Measurements from ENCODE around the gene SCFD2.

The SCFD2 gene

GRCh38 chr4:53026233-53026632 lies 339.6 kb downstream of the SCFD2 start:
- Histone ChIP-seq H3K9ac (ENCODE audit: low read length) (no peak overlapping the region), H3K9me3 (ENCODE audit: insufficient read depth, low read length) (no peaks in the 10 kb centered on the region), H3K4me1 (ENCODE audit: low read length) (no peaks in the 10 kb centered on the region), H3K27ac (ENCODE audit: low read length) (no peak overlapping the region), H3K79me2 (ENCODE audit: low read length) (no peaks in the 10 kb centered on the region), H3K4me3 (ENCODE audit: low read length) (no peak overlapping the region), H2AFZ (ENCODE audit: low read depth, low read length) (no peak overlapping the region), H3K36me3 (replicated peaks; ENCODE audit: low read depth, low read length) (no peaks in the 10 kb centered on the region), H4K20me1 (ENCODE audit: insufficient read depth, low read length) (no peaks in the 10 kb centered on the region), H3K27me3 (ENCODE audit: low read depth, low read length) (no peaks in the 10 kb centered on the region), H3K4me2 (ENCODE audit: low read length) (no peak overlapping the region)
- no peak for TF ChIP-seq EZH2phosphoT487 (IDR thresholded peaks at IDR 0.05; ENCODE audit: low read depth)

GRCh38 chr4:53023677-53024299 lies 342.1 kb downstream of the SCFD2 start:
- H3K4me3 ChIP-seq (ENCODE audit: low read length): no peak overlapping the region
- H3K4me1 ChIP-seq (ENCODE audit: low read length): no peaks in the 10 kb centered on the region
- H3K79me2 ChIP-seq (ENCODE audit: low read length): no peaks in the 10 kb centered on the region
- no peak overlapping the region for H3K4me2 ChIP-seq (ENCODE audit: low read length)
- H3K27me3 ChIP-seq (ENCODE audit: low read depth, low read length): no peaks in the 10 kb centered on the region
- no peaks in the 10 kb centered on the region for H4K20me1 ChIP-seq (ENCODE audit: insufficient read depth, low read length)
- H3K9me3 ChIP-seq (ENCODE audit: insufficient read depth, low read length): no peaks in the 10 kb centered on the region
- TF ChIP-seq EZH2phosphoT487 (IDR thresholded peaks at IDR 0.05; ENCODE audit: low read depth) (no peak), CTCF (IDR thresholded peaks at IDR 0.05; ENCODE audit: low read depth, low read length) (no peak)
- H3K27ac ChIP-seq (ENCODE audit: low read length): no peak overlapping the region
- H3K9ac ChIP-seq (ENCODE audit: low read length): no peak overlapping the region
- no peaks in the 10 kb centered on the region for H3K36me3 ChIP-seq (replicated peaks; ENCODE audit: low read depth, low read length)
- H2AFZ ChIP-seq (ENCODE audit: low read depth, low read length): no peak overlapping the region

GRCh38 chr4:53022513-53023100 lies 343.3 kb downstream of the SCFD2 start:
- no peaks in the 10 kb centered on the region for H3K36me3 ChIP-seq (replicated peaks; ENCODE audit: low read depth, low read length)
- no peaks in the 10 kb centered on the region for H4K20me1 ChIP-seq (ENCODE audit: insufficient read depth, low read length)
- H3K79me2 ChIP-seq (ENCODE audit: low read length): no peaks in the 10 kb centered on the region
- H3K27me3 ChIP-seq (ENCODE audit: low read depth, low read length): no peaks in the 10 kb centered on the region
- no peak overlapping the region for H3K4me3 ChIP-seq (ENCODE audit: low read length)
- H3K27ac ChIP-seq (ENCODE audit: low read length): no peak overlapping the region
- no peak overlapping the region for H3K9ac ChIP-seq (ENCODE audit: low read length)
- TF ChIP-seq EZH2phosphoT487 (IDR thresholded peaks at IDR 0.05; ENCODE audit: low read depth) (no peak), CTCF (IDR thresholded peaks at IDR 0.05; ENCODE audit: low read depth, low read length) (no peak)
- H3K4me2 ChIP-seq (ENCODE audit: low read length): no peak overlapping the region
- H3K9me3 ChIP-seq (ENCODE audit: insufficient read depth, low read length): no peaks in the 10 kb centered on the region
- no peaks in the 10 kb centered on the region for H3K4me1 ChIP-seq (ENCODE audit: low read length)
- no peak overlapping the region for H2AFZ ChIP-seq (ENCODE audit: low read depth, low read length)

- Histone ChIP-seq H2AFZ (ENCODE audit: low read depth, low read length) (no peak overlapping the region), H3K27me3 (ENCODE audit: low read depth, low read length) (no peaks in the 10 kb centered on the region), H3K36me3 (replicated peaks; ENCODE audit: low read depth, low read length) (no peaks in the 10 kb centered on the region), H3K9ac (ENCODE audit: low read length) (no peak overlapping the region), H3K4me1 (ENCODE audit: low read length) (no peaks in the 10 kb centered on the region), H3K4me2 (ENCODE audit: low read length) (no peak overlapping the region), H3K79me2 (ENCODE audit: low read length) (no peaks in the 10 kb centered on the region), H3K27ac (ENCODE audit: low read length) (no peak overlapping the region), H3K4me3 (ENCODE audit: low read length) (no peak overlapping the region), H4K20me1 (ENCODE audit: insufficient read depth, low read length) (no peaks in the 10 kb centered on the region), H3K9me3 (ENCODE audit: insufficient read depth, low read length) (no peaks in the 10 kb centered on the region)
- no peak for TF ChIP-seq EZH2phosphoT487 (IDR thresholded peaks at IDR 0.05; ENCODE audit: low read depth)
- TF ChIP-seq CTCF (IDR thresholded peaks at IDR 0.05; ENCODE audit: low read depth, low read length): no peak
Observed at GRCh38 chr4:53021754-53022512, 343.9 kb downstream of the SCFD2 start.
